SK-N-SH (cell line): ENCODE measurements around the gene TMEM115. TPM values are rescaled to one million over a fixed set of nuclear protein-coding genes. Genes with fewer than 3 reads are reported as not detected.

Experiments used
- CTCF ChIA-PET: fragments of 300-600, 350-600 bp; formaldehyde crosslinking; extraction: SDS; loops from one replicate; lab custom pipeline; 2021; lab: Yijun Ruan, JAX
- POLR2A ChIA-PET: fragments of 350-600 bp; sonication (Branson Sonifier 250); formaldehyde crosslinking; extraction: SDS; loops from one replicate; lab custom pipeline; 2020; ENCODE audit warnings: antibody characterized with exemption, inconsistent platforms; lab: Yijun Ruan, JAX
- DNase-seq: peaks from one replicate; pipeline ENCODE4 v3.0.0; 2012
- H2AFZ ChIP-seq: fragments of 200-600 bp; sonication (generic); 2 replicates; pipeline ENCODE4 v1.8.1; 2016; ENCODE audit warnings: antibody characterized with exemption, mild to moderate bottlenecking, low read depth
- H3F3A ChIP-seq: fragments of 200-600 bp; sonication (generic); replicated peaks from 2 replicates; pipeline ENCODE3; 2016; ENCODE audit warnings: antibody characterized with exemption, mild to moderate bottlenecking; ENCODE audit not compliant: insufficient read depth
- H3K27ac ChIP-seq, 2 experiments: fragments of 200-500 bp in 1 of 2; fragments of 200-600 bp in 1 of 2; sonication (Bioruptor generic) in 1 of 2; sonication (generic), shearing (Covaris generic) in 1 of 2; 2 replicates each; pipeline versions ENCODE4 v1.5.1 to v1.6.1; 2014 to 2016; ENCODE audit warnings: low read depth in 2 of 2, inconsistent platforms in 1 of 2, low read length in 1 of 2, mild to moderate bottlenecking in 1 of 2, mixed read lengths in 1 of 2
- H3K27me3 ChIP-seq: fragments of 200-600 bp; sonication (generic), shearing (Covaris generic); 2 replicates; pipeline ENCODE4 v1.6.1; 2016; ENCODE audit warnings: mixed run types; ENCODE audit not compliant: insufficient read depth
- H3K36me3 ChIP-seq, 2 experiments: fragments of 200-500 bp in 1 of 2; fragments of 200-600 bp in 1 of 2; sonication (Bioruptor generic) in 1 of 2; sonication (generic) in 1 of 2; replicated peaks in 1 of 2; 2 replicates each; pipeline versions ENCODE3 to v1.5.1; 2014 to 2016; ENCODE audit warnings: low read length in 1 of 2, mild to moderate bottlenecking in 1 of 2; ENCODE audit not compliant: insufficient read depth in 2 of 2, control insufficient read depth in 1 of 2
- H3K4me1 ChIP-seq, 2 experiments: fragments of 200-500 bp in 1 of 2; fragments of 200-600 bp in 1 of 2; sonication (Bioruptor generic) in 1 of 2; sonication (generic), shearing (Covaris generic) in 1 of 2; 2 replicates each; pipeline versions ENCODE4 v1.5.1 to v1.6.1; 2014 to 2016; ENCODE audit warnings: low read depth in 1 of 2, low read length in 1 of 2, mixed run types in 1 of 2; ENCODE audit not compliant: insufficient read depth in 2 of 2, control insufficient read depth in 1 of 2
- H3K4me2 ChIP-seq: fragments of 200-600 bp; sonication (generic), shearing (Covaris generic); 2 replicates; pipeline ENCODE4 v1.6.1; 2017; ENCODE audit warnings: mixed run types
- H3K4me3 ChIP-seq, 2 experiments: fragments of 200-500 bp in 1 of 2; fragments of 200-600 bp in 1 of 2; sonication (Bioruptor generic) in 1 of 2; sonication (generic), shearing (Covaris generic) in 1 of 2; 2 replicates each; pipeline versions ENCODE4 v1.5.1 to v1.8.1; 2014 to 2016; ENCODE audit warnings: low read depth in 2 of 2, inconsistent platforms in 1 of 2, low read length in 1 of 2, mild to moderate bottlenecking in 1 of 2, mixed read lengths in 1 of 2, moderate library complexity in 1 of 2
- H3K79me2 ChIP-seq: fragments of 200-600 bp; sonication (generic); 2 replicates; pipeline ENCODE4 v1.8.1; 2017; ENCODE audit warnings: mild to moderate bottlenecking; ENCODE audit not compliant: insufficient read depth
- H3K9ac ChIP-seq: fragments of 200-600 bp; sonication (generic); 2 replicates; pipeline ENCODE4 v1.6.1; 2017; ENCODE audit warnings: mixed run types
- H3K9me2 ChIP-seq: fragments of 200-600 bp; sonication (generic); 2 replicates; pipeline ENCODE4 v1.6.1; 2017; ENCODE audit warnings: mixed run types
- H3K9me3 ChIP-seq: fragments of 200-600 bp; sonication (generic); 2 replicates; pipeline ENCODE4 v1.6.1; 2017; ENCODE audit warnings: mixed run types, mild to moderate bottlenecking, moderate library complexity
- H4K20me1 ChIP-seq: fragments of 200-600 bp; sonication (generic); 2 replicates; pipeline ENCODE4 v1.6.1; 2017; ENCODE audit warnings: mild to moderate bottlenecking, mixed run types; ENCODE audit not compliant: insufficient read depth
- CHD2 ChIP-seq: fragments of 150-350 bp; IDR thresholded peaks from 2 replicates; pipeline ENCODE4 v1.6.1; 2018; ENCODE audit warnings: low read length; ENCODE audit not compliant: partially characterized antibody
- EP300 ChIP-seq, 2 experiments: IDR thresholded peaks; 2 replicates each; pipeline versions ENCODE4 v1.4.0 to v1.6.1; 2012; ENCODE audit warnings: borderline replicate concordance in 1 of 2, low read depth in 1 of 2, low read length in 1 of 2
- FOXJ3 ChIP-seq: sonication (generic); formaldehyde crosslinking; IDR thresholded peaks from 2 replicates; pipeline ENCODE4 v1.5.1; 2020; ENCODE audit warnings: mild to moderate bottlenecking, missing genetic modification reagents
- FOXM1 ChIP-seq: IDR thresholded peaks from 2 replicates; pipeline ENCODE4 v1.4.0; 2012; ENCODE audit warnings: low read depth, mild to moderate bottlenecking
- GATA2 ChIP-seq: sonication (generic); formaldehyde crosslinking; IDR thresholded peaks from 2 replicates; pipeline ENCODE4 v1.5.0; 2020; ENCODE audit warnings: mild to moderate bottlenecking, missing genetic modification reagents
- MEF2A ChIP-seq: IDR thresholded peaks from 2 replicates; pipeline ENCODE4 v1.4.0; 2012; ENCODE audit warnings: low read depth, borderline replicate concordance
- MXI1 ChIP-seq: IDR thresholded peaks from 2 replicates; pipeline ENCODE4 v1.6.1; 2012; ENCODE audit warnings: mild to moderate bottlenecking, low read depth, low read length, improper control_type of control experiment
- NFIC ChIP-seq: IDR thresholded peaks from 2 replicates; pipeline ENCODE4 v1.4.0; 2012; ENCODE audit warnings: borderline replicate concordance
- NRF1 ChIP-seq: IDR thresholded peaks from 2 replicates; pipeline ENCODE4 v1.6.1; 2012; ENCODE audit warnings: low read depth, mild to moderate bottlenecking, low read length
- RAD21 ChIP-seq: IDR thresholded peaks from 2 replicates; pipeline ENCODE4 v1.6.1; 2012; ENCODE audit warnings: mild to moderate bottlenecking, low read length
- RCOR1 ChIP-seq: fragments of 150-350 bp; IDR thresholded peaks from 2 replicates; pipeline ENCODE4 v1.6.1; 2017; ENCODE audit warnings: antibody characterized with exemption, low read length
- SIN3A ChIP-seq: IDR thresholded peaks from 2 replicates; pipeline ENCODE4 v1.6.1; 2012; ENCODE audit warnings: low read depth, mild to moderate bottlenecking, low read length, moderate library complexity, borderline replicate concordance
- SMC3 ChIP-seq: IDR thresholded peaks from 2 replicates; pipeline ENCODE4 v1.6.1; 2012; ENCODE audit warnings: low read depth, low read length, improper control_type of control experiment
- TAF1 ChIP-seq: IDR thresholded peaks from 2 replicates; pipeline ENCODE4 v1.6.1; 2012; ENCODE audit warnings: low read depth, mild to moderate bottlenecking, low read length, moderate library complexity, borderline replicate concordance
- TCF12 ChIP-seq: IDR thresholded peaks from 2 replicates; pipeline ENCODE4 v1.4.0; 2012
- YY1 ChIP-seq: IDR thresholded peaks from 2 replicates; pipeline ENCODE4 v1.4.0; 2012; ENCODE audit warnings: low read depth, mild to moderate bottlenecking
- WGBS: methylation state at CpG from one replicate; pipeline ENCODE4 v1.1.6; 2017; ENCODE audit warnings: low lambda C conversion rate; 5-methylcytosine and 5-hydroxymethylcytosine counted together
- polyA plus RNA-seq, 3 experiments: library from polyadenylated mRNA; depleted of rRNA; stranded (reverse); fragments of >200 nt; gene quantifications; 2 replicates each; pipeline ENCODE4 v1.2.3, GENCODE V29; 2012
- TF ChIP-seq, protein P1 (sequence below): fragments of 150-350 bp; IDR thresholded peaks from 2 replicates; pipeline ENCODE4 v1.6.1; 2016; ENCODE audit warnings: mild to moderate bottlenecking, low read depth, low read length
- TF ChIP-seq, protein P2 (sequence below): IDR thresholded peaks from 2 replicates; pipeline ENCODE4 v1.4.0; 2012; ENCODE audit warnings: low read depth
- TF ChIP-seq, protein P3 (sequence below): IDR thresholded peaks from 2 replicates; pipeline ENCODE4 v1.4.0; 2012; ENCODE audit warnings: low read depth, borderline replicate concordance
- TF ChIP-seq, protein P4 (sequence below): IDR thresholded peaks from 2 replicates; pipeline ENCODE4; 2012

TMEM115 gene
- polyA plus RNA-seq, 1 of the 3 experiments (the other 2 are of a cell fraction) = 47.8 TPM

DNA sequence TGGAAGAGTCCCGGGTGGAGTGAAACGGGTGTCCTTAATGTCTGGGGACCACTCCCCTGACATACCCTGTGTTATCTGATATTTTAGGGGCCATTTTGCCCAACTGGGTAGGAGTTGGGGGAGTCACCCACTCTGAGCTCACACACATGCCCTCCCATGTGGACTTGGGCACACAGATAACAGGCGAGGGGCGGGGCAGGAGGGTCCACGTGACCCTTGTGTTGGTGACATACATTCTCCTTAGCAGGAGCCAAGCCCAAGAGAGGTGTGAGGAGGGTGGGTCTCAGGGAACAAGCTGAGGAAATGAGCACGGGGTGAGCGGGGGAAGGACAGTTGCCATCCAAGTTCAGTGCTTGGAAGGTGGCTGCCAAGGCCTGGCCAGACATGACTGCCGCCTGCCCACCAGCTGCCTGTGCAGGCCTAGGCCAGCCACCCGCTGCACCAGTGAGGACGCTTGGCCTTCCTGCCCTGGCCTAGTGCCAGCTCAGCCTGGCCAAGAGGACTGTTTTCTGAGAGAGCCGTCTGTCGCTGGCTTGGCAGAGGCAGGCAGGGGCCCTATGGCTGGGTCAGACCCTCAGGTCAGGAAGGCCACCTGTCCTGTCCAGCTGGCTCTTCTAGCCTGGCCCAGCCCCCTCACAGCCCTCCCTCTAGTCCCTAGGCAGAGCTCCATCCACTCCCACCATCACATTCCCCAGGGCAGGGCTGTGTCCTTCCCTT lies 31.3 kb upstream of the TMEM115 start:
- Histone ChIP-seq H3K36me3 (no peaks in the 10 kb centered on the region), H3F3A (no peaks in the 10 kb centered on the region), H3K4me2 (no peak overlapping the region), H3K9me2 (no peaks in the 10 kb centered on the region), H3K9ac (no peak overlapping the region), H3K27me3 (no peaks in the 10 kb centered on the region), H3K4me1 (peaks cover 0 to 99% of the 10 kb centered on the region in 2 experiments; a peak in 2 of 4 replicates), H3K4me3 (no peak overlapping the region), H3K79me2 (no peaks in the 10 kb centered on the region), H3K27ac (peak overlapping the region in 1 of 2 experiments; percentile 100; a peak in 2 of 4 replicates), H2AFZ (no peak overlapping the region), H4K20me1 (no peaks in the 10 kb centered on the region), H3K9me3 (no peaks in the 10 kb centered on the region)
- TF ChIP-seq FOXJ3 (CRISPR knock-in tag) (peak; percentile 99), SMC3 (peak; percentile 10; the same call in 1 of the 2 replicates), TCF12 (peak; percentile 24; the same call in 1 of the 2 replicates), CHD2 (peak; percentile 93), FOXM1 (no peak), RAD21 (peak; percentile 31), EP300 (IDR thresholded peaks at IDR 0.05; ENCODE audit: borderline replicate concordance in 1 of 2, low read depth in 1 of 2, low read length in 1 of 2) (peak in 1 of 2 experiments; percentile 97; a peak in 2 of 4 replicates), GATA2 (CRISPR knock-in tag) (peak; percentile 40), TAF1 (no peak), MXI1 (peak; percentile 80), RCOR1 (peak; percentile 87; the same call in 1 of the 2 replicates), NFIC (peak; percentile 50)
- TF ChIP-seq, protein P1, sequence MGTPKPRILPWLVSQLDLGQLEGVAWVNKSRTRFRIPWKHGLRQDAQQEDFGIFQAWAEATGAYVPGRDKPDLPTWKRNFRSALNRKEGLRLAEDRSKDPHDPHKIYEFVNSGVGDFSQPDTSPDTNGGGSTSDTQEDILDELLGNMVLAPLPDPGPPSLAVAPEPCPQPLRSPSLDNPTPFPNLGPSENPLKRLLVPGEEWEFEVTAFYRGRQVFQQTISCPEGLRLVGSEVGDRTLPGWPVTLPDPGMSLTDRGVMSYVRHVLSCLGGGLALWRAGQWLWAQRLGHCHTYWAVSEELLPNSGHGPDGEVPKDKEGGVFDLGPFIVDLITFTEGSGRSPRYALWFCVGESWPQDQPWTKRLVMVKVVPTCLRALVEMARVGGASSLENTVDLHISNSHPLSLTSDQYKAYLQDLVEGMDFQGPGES = no peak
- POLR2A ChIA-PET = interaction anchor here (0.8 to 2.7 kb wide), 16 partner anchors 9 to 994 kb away, joined by 3 to 27 read pairs (median 5); partner anchors contain the start of genes CYB561D2, MANF and NPRL2
- DNase-seq = peak; percentile 90
- CTCF ChIA-PET = interaction anchor here (0.6 to 11.5 kb wide), 18 partner anchors 10 to 159 kb away, joined by 3 to 128 read pairs (median 6); partner anchors contain the start of genes CYB561D2, NPRL2 and TMEM115
- 51% methylated on average over 10 of the region's 12 CpGs for WGBS

DNA sequence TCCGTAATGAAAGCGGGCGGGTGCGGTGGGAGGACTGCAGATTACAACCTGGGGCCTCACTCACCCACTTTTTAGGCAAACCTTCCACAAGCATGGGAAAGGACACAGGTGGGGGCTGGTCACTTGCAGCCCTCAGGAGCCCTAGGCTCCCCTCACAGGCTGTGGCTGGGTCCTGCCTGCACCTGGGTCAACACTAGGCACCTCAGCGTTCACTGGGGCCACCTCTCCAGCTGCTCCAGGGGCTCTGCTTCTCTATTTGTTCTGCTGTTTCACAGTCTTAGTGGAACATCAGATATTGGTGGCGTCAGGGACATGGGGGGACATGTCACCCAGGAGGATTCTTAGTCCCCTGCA lies 30.1 kb upstream of the TMEM115 start:
- CTCF ChIA-PET = interaction anchor here (0.6 to 11.5 kb wide), 16 partner anchors 9 to 162 kb away, joined by 3 to 128 read pairs (median 18); partner anchors contain the start of genes CYB561D2, NPRL2 and TMEM115
- no peak for DNase-seq
- Histone ChIP-seq H3K9me2 (no peaks in the 10 kb centered on the region), H3F3A (no peaks in the 10 kb centered on the region), H3K36me3 (no peaks in the 10 kb centered on the region), H3K9ac (no peak overlapping the region), H3K27ac (peak overlapping the region in 1 of 2 experiments; percentile 100; a peak in 2 of 4 replicates), H3K4me1 (peaks cover 0 to 99% of the 10 kb centered on the region in 2 experiments; a peak in 2 of 4 replicates), H3K9me3 (no peaks in the 10 kb centered on the region), H3K4me3 (no peak overlapping the region), H2AFZ (no peak overlapping the region), H3K4me2 (no peak overlapping the region), H4K20me1 (no peaks in the 10 kb centered on the region), H3K27me3 (no peaks in the 10 kb centered on the region), H3K79me2 (no peaks in the 10 kb centered on the region)
- TF ChIP-seq TCF12 (no peak), TAF1 (no peak), FOXM1 (no peak), NRF1 (no peak), YY1 (no peak), MXI1 (no peak), MEF2A (no peak), SIN3A (no peak), SMC3 (no peak)
- TF ChIP-seq, protein P2, sequence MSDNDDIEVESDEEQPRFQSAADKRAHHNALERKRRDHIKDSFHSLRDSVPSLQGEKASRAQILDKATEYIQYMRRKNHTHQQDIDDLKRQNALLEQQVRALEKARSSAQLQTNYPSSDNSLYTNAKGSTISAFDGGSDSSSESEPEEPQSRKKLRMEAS = no peak
- TF ChIP-seq, protein P3, sequence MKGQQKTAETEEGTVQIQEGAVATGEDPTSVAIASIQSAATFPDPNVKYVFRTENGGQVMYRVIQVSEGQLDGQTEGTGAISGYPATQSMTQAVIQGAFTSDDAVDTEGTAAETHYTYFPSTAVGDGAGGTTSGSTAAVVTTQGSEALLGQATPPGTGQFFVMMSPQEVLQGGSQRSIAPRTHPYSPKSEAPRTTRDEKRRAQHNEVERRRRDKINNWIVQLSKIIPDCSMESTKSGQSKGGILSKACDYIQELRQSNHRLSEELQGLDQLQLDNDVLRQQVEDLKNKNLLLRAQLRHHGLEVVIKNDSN = no peak
- TF ChIP-seq, protein P4, sequence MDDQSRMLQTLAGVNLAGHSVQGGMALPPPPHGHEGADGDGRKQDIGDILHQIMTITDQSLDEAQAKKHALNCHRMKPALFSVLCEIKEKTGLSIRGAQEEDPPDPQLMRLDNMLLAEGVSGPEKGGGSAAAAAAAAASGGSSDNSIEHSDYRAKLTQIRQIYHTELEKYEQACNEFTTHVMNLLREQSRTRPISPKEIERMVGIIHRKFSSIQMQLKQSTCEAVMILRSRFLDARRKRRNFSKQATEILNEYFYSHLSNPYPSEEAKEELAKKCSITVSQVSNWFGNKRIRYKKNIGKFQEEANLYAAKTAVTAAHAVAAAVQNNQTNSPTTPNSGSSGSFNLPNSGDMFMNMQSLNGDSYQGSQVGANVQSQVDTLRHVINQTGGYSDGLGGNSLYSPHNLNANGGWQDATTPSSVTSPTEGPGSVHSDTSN = no peak
- POLR2A ChIA-PET = interaction anchor here (1.2 to 4.8 kb wide), 3 partner anchors 8 to 42 kb away, joined by 4 to 27 read pairs (median 25); no protein-coding TSS in a partner anchor
- 93% methylated on average over 5 of the region's 6 CpGs for WGBS
